Ishikawa (cell line): ENCODE measurements around the gene TSPAN18.

Experiments used
- CEBPB ChIP-seq: IDR thresholded peaks from 2 replicates; pipeline ENCODE4 v1.6.1; 2012
- EGR1 ChIP-seq: IDR thresholded peaks from 2 replicates; pipeline ENCODE4 v1.6.1; 2012
- EP300 ChIP-seq: IDR thresholded peaks from 2 replicates; pipeline ENCODE4 v1.6.1; 2012; ENCODE audit warnings: borderline replicate concordance
- FOXM1 ChIP-seq: IDR thresholded peaks from 2 replicates; pipeline ENCODE4 v1.6.1; 2012; ENCODE audit warnings: low read depth, borderline replicate concordance
- MAX ChIP-seq: IDR thresholded peaks from 2 replicates; pipeline ENCODE4 v1.6.1; 2012
- TAF1 ChIP-seq: IDR thresholded peaks from 2 replicates; pipeline ENCODE4 v1.6.1; 2012; ENCODE audit warnings: low read depth, mild to moderate bottlenecking
- TCF12 ChIP-seq: IDR thresholded peaks from 2 replicates; pipeline ENCODE4 v1.6.1; 2012; ENCODE audit warnings: low read depth
- TEAD4 ChIP-seq: IDR thresholded peaks from 2 replicates; pipeline ENCODE4 v1.6.1; 2012
- USF1 ChIP-seq: IDR thresholded peaks from 2 replicates; pipeline ENCODE4 v1.6.1; 2012
- ZBTB7A ChIP-seq: IDR thresholded peaks from 2 replicates; pipeline ENCODE4 v1.6.1; 2012; ENCODE audit warnings: low read depth

- TF ChIP-seq USF1 (no peak), EGR1 (no peak), EP300 (no peak), TAF1 (no peak), TEAD4 (no peak), CEBPB (no peak), MAX (no peak), ZBTB7A (no peak), TCF12 (no peak), FOXM1 (no peak)
Observed at GRCh38 chr11:44946263-44946662, 219.5 kb downstream of the TSPAN18 start.
